MV-4-11 (cell line): ENCODE measurements around the gene ITPKB.

ENCODE experiments used
- DNase-seq: peaks from one replicate; lab custom pipeline; 2025; lab: John Stamatoyannopoulos, UW

The ITPKB gene

DNA sequence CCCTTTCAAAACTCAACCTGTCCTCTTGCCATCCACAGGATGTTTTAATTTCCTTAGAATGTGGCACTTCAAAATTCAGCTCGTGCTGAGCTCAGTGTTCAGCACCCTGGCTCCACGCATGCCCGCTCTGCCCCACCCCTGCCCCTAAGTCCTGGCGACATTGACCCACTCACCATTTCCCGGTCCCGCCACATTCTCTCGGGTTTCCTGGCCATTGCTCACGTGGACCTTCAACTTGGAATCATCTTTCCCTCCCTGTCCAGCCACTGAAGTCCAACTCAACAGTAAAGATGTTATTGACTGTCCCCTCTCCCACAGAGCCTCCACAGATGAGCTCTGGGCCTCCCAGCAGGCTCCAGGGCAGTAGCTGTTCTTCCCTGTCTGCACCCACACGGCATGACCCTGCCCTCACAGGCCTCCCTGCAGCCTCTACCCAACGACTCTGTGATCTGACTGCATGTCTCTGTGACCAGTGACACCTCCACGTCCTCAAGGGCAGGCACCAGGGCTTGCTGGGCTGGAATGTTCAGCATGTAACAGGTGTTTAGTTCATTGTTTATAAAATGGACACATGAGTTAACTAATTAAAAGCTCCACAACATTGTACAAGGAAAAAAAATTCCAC, 53.8 kb downstream of the ITPKB start:
- DNase-seq, result no peak

DNA sequence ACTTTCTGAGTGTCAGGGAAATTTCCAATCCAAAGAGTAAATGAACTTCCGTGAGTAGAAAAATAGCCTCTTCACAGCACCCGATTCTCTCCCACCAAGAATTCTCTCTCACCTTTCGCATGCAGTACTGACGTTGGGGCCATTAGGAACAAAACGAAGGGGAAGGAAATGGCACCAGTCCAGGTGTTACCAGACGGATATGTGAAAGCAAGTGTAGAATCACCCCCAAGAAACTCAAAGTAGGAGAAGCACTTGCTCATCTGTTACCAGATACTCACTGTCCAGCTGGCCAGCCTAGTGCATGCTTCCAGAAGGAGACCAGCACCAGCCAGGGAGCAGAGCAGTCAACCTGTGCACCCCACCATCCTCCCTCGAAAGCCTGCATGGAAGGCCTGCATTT, 55.1 kb downstream of the ITPKB start:
- DNase-seq, result no peak

DNA sequence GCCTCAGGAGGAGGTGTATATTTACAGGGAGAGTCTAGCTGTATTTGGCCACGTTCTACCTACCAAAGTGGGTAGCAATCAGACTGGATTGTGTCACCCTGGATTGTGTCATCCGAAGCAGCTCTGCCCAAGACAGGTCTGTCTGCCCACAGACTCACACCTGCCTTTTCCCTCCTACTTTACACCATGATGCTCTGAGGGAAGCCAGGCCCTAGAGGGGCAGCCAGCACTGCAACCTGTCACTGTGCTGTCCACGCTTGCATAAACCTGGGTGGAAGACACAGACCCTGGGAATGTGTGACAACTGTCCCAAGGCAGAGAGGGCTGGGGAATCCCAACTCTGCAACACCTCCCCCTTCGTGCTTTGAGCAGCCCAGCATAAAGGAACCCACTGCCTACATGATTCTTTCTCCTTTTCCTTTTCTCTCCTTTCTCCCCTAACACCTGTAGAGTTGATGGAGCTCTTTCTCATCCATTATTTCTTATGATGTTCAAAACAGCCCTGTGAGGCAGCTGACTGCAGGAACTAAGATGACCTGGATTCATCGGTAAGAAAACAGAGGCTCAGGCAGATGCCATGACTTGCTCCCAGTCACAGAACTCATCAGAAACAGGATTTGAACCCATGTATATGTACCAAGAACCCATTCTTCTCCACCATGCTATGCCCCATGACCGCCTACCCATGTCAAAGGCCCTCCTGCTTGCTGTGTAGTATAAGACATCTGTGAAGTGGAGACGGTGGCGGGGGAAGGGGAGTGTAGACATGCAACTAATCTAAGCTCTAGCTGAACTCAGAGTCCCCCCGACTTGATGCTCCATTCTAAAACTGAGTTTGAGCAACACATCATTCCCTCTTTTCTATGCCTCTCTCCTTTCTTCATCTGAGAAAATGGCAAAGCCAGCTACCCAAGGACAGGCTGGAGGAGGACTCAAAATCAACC, 55.9 kb downstream of the ITPKB start:
- DNase-seq, result no peak

DNA sequence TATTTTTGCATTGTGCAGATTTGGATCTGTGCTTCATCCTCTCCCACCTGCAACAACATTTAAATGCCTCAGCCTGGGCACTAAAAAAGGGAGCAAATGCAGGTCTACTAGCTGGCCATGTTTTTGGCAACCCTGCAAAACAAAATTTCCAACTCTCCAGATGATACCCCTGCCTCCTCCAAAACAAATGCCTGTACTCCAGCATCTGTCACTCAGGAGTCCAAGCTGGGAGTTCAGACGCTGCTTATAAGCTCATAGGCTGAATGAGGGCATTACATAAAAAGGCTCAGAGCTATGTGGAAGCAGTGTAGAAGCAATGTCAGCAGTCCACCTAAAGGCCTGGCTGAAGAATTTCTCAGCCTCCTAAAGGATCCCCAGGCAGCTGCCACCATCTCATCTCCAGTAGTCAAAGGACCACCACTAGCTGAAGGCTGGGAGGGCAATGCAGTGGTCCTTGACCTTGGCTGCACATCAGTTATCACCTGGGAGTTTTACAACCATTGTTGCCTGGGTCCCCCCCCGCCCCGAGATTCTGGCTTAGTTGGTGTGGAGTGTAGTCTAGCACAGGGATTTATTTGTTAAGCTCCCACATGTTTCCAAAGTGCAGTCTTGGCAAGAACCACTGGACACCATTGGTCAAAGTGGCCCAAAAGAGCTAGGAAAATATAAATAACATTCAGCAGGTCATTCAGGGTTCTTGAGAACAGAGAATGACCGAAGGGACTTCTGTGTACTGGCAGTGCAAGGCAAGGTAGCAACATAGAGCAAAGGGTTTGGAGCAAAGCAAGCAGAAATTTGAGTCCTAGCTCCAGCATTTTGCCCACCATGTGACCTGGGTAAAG, 57.2 kb downstream of the ITPKB start:
- DNase-seq, result no peak

- DNase-seq, result no peak
Measured at GRCh38 chr1:226680653-226681052, 58.4 kb downstream of the ITPKB start.

DNA sequence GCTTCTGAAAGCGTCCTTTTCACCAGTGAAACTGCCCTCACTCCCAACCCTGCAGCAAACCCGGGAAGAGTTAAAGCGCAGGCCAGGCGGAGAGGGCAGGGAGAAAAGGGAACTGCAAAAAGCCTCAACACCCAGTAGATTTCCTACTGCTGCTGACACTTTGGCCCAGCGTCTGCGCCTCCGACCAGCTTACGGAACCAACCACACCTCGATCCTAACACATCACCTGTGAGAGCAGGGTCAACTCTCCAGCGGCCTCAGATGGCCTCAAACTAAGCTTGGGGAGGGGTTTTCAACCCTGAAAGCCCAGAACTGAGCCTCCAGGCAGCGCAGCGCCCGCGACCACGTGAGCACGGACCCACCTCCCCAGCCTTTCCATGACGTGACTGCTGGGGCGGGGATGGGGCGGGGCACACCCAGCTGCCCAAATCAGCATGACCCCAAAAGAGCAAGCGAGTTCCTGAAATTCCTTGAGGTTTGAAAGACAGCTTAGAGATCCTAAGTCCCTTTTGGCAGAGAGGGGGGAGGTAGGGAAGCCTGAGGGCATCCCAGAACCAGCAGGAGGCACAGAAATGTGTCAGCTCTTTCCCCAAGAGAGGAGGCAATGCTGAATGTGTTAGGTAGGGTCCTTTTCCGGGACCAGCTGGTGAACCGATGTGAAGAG, 59.1 kb downstream of the ITPKB start:
- peak; percentile 51 for DNase-seq

GRCh38 chr1:226679262-226679661, 59.8 kb downstream of the ITPKB start:
- DNase-seq, result no peak

GRCh38 chr1:226678701-226679100, 60.4 kb downstream of the ITPKB start:
- no peak for DNase-seq

GRCh38 chr1:226678251-226678650, 60.8 kb downstream of the ITPKB start:
- no peak for DNase-seq

- peak; percentile 42 for DNase-seq
Measured at GRCh38 chr1:226677027-226678020, 61.8 kb downstream of the ITPKB start.

GRCh38 chr1:226676381-226676780, 62.7 kb downstream of the ITPKB start:
- DNase-seq, result no peak

GRCh38 chr1:226675715-226676357, 63.2 kb downstream of the ITPKB start:
- no peak for DNase-seq

- DNase-seq, result peak; percentile 98
Measured at GRCh38 chr1:226674892-226675714, 64.0 kb downstream of the ITPKB start.

DNA sequence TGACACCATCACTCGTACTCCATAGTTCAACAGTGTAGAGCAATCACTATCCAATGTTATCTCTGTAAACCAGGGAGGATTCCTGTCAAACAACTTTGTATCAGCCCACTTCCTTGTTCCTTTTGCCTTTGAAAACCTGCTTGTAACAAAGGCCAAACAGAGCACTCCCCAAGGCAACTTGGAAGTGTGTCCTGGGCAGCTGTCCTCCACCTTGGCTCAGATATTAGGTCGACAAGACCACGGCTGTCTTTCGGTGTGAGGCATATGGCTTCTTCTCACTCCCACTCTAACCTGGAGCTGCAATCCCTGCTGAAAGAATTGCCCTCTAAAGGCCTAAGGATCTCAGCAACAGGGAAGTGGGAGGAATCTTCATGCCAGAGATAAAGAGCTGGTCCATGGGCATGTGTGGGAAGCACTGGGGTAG, 66.7 kb downstream of the ITPKB start:
- no peak for DNase-seq

DNA sequence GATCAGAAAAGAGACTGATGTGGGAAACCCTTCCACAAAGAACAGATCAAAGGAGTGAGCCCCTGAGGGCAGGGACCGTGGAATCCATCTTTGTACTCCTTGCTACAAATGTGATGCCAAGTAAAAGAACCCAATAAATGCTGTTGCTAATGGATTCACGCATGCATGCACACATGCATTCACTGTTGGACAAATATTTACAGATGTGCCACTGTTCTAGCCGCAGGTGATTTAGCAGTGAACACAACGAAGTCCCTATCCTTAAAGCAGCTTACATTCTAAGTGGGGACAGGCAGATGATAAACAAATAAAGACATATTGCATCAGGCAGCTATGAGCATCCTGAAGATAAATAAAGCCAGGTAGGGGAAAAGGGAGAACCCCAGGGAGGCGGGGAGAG, 67.8 kb downstream of the ITPKB start:
- no peak for DNase-seq

DNA sequence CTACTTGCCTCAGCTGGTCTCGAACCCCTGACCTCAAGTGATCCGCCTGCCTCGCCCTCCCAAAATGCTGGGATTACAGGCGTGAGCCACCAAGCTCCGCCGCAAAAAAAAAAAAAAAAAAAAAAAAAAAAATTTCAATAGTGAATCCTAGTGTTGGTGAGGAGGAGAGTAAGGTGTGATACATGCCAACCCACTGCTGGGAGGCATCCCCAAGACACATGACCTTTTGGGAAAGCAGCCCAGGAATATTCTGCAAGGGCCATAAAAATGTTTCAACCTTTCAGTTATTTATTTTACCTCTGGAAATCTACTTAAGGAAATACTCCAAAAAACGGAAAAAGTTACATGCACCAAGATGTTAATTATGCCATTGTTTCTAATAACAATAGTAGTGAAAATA, 69.0 kb downstream of the ITPKB start:
- no peak for DNase-seq

- no peak for DNase-seq
Measured at GRCh38 chr1:226668173-226668560, 70.9 kb downstream of the ITPKB start.

DNA sequence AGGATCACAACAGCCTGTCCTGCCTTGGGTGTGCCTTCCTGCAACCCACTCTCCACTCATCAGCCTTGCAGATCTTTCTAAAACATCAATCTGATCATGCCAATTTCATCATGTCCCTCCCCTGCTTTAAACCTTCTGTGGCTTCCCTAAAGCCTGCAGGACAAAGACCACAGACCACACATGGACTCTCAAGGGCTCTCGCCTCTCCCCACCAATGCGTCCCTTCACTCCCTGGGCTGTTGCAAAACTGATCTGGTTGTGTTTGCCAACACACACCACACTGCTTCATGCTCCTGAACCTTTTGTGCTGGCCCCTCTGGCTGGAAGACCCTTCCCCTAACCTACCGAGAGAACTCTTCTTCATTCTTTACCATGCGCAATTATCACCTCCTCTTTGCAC, 72.4 kb downstream of the ITPKB start:
- DNase-seq, result peak; percentile 78

DNA sequence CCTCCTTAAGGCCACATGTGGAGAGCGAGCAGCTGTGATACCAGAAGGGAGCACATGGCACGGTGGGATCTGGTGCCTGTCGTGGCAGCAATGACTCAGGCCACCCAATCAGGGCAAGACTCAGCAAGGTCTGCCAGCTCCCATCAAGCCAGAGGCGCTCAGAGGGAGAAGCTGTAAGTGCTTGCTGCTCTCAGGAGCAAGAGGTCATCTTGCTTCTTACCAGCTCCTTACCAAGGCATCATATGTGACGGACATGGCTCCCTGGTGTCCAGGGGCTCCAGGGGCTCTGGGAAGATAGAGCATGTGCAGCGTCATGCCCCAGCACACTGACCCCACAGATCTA, 72.9 kb downstream of the ITPKB start:
- no peak for DNase-seq
